ENCODE measurements around the gene TSPAN18. TPM values are rescaled to one million over a fixed set of nuclear protein-coding genes. Genes with fewer than 3 reads are reported as not detected.

TSPAN18 gene, protein sequence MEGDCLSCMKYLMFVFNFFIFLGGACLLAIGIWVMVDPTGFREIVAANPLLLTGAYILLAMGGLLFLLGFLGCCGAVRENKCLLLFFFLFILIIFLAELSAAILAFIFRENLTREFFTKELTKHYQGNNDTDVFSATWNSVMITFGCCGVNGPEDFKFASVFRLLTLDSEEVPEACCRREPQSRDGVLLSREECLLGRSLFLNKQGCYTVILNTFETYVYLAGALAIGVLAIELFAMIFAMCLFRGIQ
- total RNA-seq: 3.2 and 5.8 TPM in 2 replicates

DNA sequence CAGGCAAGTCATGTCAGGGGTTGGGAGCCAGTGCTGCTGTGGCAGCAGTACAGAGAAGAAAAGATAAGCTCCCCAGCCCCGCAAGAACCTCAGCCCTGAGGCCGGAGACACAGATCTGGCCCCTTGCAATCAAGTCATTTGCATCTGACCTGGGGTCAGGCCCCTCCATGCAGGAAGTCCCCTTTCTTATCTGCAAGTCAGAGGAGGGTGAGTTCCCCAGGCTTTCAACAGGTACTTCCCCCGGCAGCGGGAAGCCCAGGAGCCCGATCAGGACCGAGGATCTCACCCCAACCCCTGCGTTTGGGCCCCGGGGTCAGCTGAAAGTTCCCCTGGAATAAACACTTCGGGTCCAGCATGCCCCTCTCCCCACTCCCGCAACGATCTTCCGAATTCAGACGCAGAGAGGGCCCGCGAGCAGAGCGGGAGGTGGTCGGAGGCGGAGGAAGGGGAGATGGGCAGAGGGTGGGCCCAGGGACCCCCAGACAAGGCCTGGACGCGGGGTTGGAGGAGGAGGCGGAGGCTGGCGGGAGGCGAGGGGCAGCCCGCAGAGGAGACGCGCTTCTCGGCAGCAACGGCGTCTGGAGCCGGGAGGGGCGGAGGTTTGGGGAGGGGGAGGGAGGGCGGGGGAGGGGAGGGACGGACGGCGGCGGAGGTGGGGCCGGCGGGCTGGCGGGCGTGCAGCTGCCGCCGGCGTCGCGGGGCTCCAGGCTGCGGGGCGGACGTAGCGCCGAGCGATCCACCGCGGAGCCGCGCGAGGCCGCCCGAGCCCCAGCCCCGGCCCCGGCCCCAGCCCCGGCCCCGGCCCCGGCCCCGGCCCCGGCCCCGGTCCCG lies at the start of gene TSPAN18:
Gene TSPAN18 (plus strand): TSS at position 680 of the 831 bp plus-strand sequence. CDS start 179,455 bp downstream, outside the sequence.
- Histone ChIP-seq H3K4me3 (ENCODE audit: insufficient read depth, low read length) (peak within 1 kb of the TSS; percentile 71), H3K27ac (ENCODE audit: low read depth, low read length) (no peak within 1 kb of the TSS), H3K27me3 (ENCODE audit: insufficient read depth, low read length) (peaks cover 62% of the 10 kb centered on the region), H3K79me2 (ENCODE audit: insufficient read depth, low read length) (no peaks in the 10 kb centered on the region), H2AFZ (ENCODE audit: low read length) (peak within 1 kb of the TSS; percentile 81), H3K36me3 (ENCODE audit: insufficient read depth, low read length) (no peaks in the 10 kb centered on the region), H3K9me3 (ENCODE audit: low read depth, low read length) (no peaks in the 10 kb centered on the region), H3K4me2 (ENCODE audit: insufficient read depth, low read length) (peak within 1 kb of the TSS; percentile 71), H4K20me1 (ENCODE audit: insufficient read depth, low read length) (no peaks in the 10 kb centered on the region), H3K4me1 (ENCODE audit: insufficient read depth, low read length) (peaks cover 7% of the 10 kb centered on the region)
- TF ChIP-seq, protein P1, sequence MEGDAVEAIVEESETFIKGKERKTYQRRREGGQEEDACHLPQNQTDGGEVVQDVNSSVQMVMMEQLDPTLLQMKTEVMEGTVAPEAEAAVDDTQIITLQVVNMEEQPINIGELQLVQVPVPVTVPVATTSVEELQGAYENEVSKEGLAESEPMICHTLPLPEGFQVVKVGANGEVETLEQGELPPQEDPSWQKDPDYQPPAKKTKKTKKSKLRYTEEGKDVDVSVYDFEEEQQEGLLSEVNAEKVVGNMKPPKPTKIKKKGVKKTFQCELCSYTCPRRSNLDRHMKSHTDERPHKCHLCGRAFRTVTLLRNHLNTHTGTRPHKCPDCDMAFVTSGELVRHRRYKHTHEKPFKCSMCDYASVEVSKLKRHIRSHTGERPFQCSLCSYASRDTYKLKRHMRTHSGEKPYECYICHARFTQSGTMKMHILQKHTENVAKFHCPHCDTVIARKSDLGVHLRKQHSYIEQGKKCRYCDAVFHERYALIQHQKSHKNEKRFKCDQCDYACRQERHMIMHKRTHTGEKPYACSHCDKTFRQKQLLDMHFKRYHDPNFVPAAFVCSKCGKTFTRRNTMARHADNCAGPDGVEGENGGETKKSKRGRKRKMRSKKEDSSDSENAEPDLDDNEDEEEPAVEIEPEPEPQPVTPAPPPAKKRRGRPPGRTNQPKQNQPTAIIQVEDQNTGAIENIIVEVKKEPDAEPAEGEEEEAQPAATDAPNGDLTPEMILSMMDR (IDR thresholded peaks at IDR 0.05; ENCODE audit: extremely low read depth, low read depth, low read length): no peak
- DNase-seq (ENCODE audit: insufficient read length, low spot score, missing footprints): peak; percentile 89

DNA sequence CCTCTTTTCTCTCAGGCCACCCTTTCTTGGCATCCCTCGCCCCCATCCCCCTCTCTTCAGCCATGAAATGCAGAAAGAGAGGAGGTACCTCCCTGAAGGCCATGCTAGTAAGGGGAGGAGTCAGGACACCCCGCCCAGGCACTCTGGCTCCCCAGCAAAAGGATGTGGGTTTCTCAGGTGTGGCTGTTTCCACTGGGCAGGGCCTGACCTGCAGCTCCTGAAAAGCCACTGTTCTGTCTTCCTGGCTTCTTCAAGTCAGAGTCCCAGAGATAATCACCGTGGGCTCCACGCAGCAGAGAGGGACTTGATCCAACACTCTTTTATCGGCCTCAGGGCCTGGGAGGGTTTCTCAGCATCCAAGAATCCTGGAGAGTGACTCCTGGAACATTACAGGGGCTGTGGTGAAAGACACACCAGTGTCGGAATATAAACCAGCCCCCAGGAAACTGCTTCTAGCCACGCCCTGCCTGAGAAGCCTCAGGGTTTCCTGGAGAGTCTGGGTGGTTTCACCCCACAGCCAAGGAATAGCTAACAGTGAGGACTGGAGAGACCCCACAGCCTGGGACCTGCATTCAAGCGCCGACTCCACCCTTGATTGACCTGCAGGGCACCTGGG lies 45.7 kb upstream of the TSPAN18 start:
- H2AFZ ChIP-seq (ENCODE audit: low read length): no peak overlapping the region
- H3K4me1 ChIP-seq (ENCODE audit: insufficient read depth, low read length): peaks cover 8% of the 10 kb centered on the region
- no peaks in the 10 kb centered on the region for H3K79me2 ChIP-seq (ENCODE audit: insufficient read depth, low read length)
- no peaks in the 10 kb centered on the region for H3K36me3 ChIP-seq (ENCODE audit: insufficient read depth, low read length)
- DNase-seq (ENCODE audit: insufficient read length, low spot score, missing footprints): no peak
- H3K27me3 ChIP-seq (ENCODE audit: insufficient read depth, low read length): peaks cover 3% of the 10 kb centered on the region
- H3K4me3 ChIP-seq (ENCODE audit: insufficient read depth, low read length): no peak overlapping the region
- no peaks in the 10 kb centered on the region for H4K20me1 ChIP-seq (ENCODE audit: insufficient read depth, low read length)
- no peak overlapping the region for H3K4me2 ChIP-seq (ENCODE audit: insufficient read depth, low read length)
- TF ChIP-seq, protein P1 (IDR thresholded peaks at IDR 0.05; ENCODE audit: extremely low read depth, low read depth, low read length): no peak
- H3K9me3 ChIP-seq (ENCODE audit: low read depth, low read length): no peaks in the 10 kb centered on the region
- no peak overlapping the region for H3K27ac ChIP-seq (ENCODE audit: low read depth, low read length)

DNA sequence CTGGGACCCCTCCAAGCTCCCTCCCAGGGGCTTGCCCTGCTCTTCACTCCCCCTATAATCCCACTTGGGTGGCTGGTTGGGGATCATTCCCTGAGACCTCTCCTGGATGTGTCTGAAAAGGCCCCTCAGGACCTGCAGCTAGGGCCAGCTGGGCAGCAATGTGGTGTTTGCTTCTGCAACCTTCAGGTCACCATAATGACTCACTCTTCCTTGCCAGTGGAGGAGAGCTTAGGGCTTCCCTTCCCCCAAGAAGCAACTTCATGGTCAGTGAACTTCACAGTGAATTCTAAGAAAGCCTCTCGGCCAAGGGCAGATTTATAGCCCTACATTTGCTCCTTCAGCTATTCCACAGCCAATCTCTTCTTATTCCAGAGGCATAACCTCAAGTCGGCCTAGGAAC lies 45.1 kb upstream of the TSPAN18 start:
- Histone ChIP-seq H3K79me2 (ENCODE audit: insufficient read depth, low read length) (no peaks in the 10 kb centered on the region), H3K4me2 (ENCODE audit: insufficient read depth, low read length) (no peak overlapping the region), H2AFZ (ENCODE audit: low read length) (no peak overlapping the region), H3K4me1 (ENCODE audit: insufficient read depth, low read length) (peaks cover 8% of the 10 kb centered on the region), H3K4me3 (ENCODE audit: insufficient read depth, low read length) (no peak overlapping the region), H4K20me1 (ENCODE audit: insufficient read depth, low read length) (no peaks in the 10 kb centered on the region), H3K9me3 (ENCODE audit: low read depth, low read length) (no peaks in the 10 kb centered on the region), H3K27me3 (ENCODE audit: insufficient read depth, low read length) (peaks cover 9% of the 10 kb centered on the region), H3K36me3 (ENCODE audit: insufficient read depth, low read length) (no peaks in the 10 kb centered on the region), H3K27ac (ENCODE audit: low read depth, low read length) (no peak overlapping the region)
- TF ChIP-seq, protein P1 (IDR thresholded peaks at IDR 0.05; ENCODE audit: extremely low read depth, low read depth, low read length): no peak
- no peak for DNase-seq (ENCODE audit: insufficient read length, low spot score, missing footprints)
